SK-N-SH treated with all-trans-retinoic acid at 6 μM for 48 hours (cell line): Measurements from ENCODE around the gene CDK3.
"Not testable (repeated sequence)": the region's sequence is repeated elsewhere in the genome, so short reads cannot be mapped to it uniquely, and the experiment has no call there.

Experiments used
- BACH2 ChIP-seq: fragments of 250-450 bp; sonication (Bioruptor Pico); IDR thresholded peaks from 2 replicates; pipeline ENCODE4 v1.9.0; 2021; ENCODE audit warnings: mild to moderate bottlenecking, borderline replicate concordance
- CSDC2 ChIP-seq: fragments of 250-450 bp; sonication (Bioruptor Pico); IDR thresholded peaks from 2 replicates; pipeline ENCODE4 v1.5.0; 2020; ENCODE audit warnings: mild to moderate bottlenecking, moderate library complexity
- ESRRG ChIP-seq: fragments of 250-450 bp; sonication (Bioruptor Pico); IDR thresholded peaks from 2 replicates; pipeline ENCODE4 v1.6.1; 2021; ENCODE audit warnings: mild to moderate bottlenecking
- PPARA ChIP-seq: fragments of 250-450 bp; sonication (Bioruptor Pico); IDR thresholded peaks from 2 replicates; pipeline ENCODE4 v1.5.0; 2020; ENCODE audit warnings: mild to moderate bottlenecking, borderline replicate concordance
- RARB ChIP-seq: fragments of 250-450 bp; sonication (Bioruptor Pico); IDR thresholded peaks from 2 replicates; pipeline ENCODE4 v1.8.0; 2021; ENCODE audit warnings: mild to moderate bottlenecking, moderate library complexity
- SNAI2 ChIP-seq: fragments of 250-450 bp; sonication (Bioruptor Pico); IDR thresholded peaks from 2 replicates; pipeline ENCODE4 v1.5.0; 2020; ENCODE audit warnings: mild to moderate bottlenecking, moderate library complexity
- ZFP3 ChIP-seq: fragments of 250-450 bp; sonication (Bioruptor Pico); IDR thresholded peaks from 2 replicates; pipeline ENCODE4 v1.5.0; 2020; ENCODE audit warnings: mild to moderate bottlenecking, moderate library complexity
- ZNF565 ChIP-seq: fragments of 450-650 bp; formaldehyde crosslinking; conservative IDR thresholded peaks from 2 replicates; pipeline ENCODE4 v1.5.0; 2020; ENCODE audit warnings: low read depth, mild to moderate bottlenecking, moderate library complexity
- ZNF70 ChIP-seq: fragments of 450-650 bp; formaldehyde crosslinking; IDR thresholded peaks from 2 replicates; pipeline ENCODE4 v1.5.0; 2020; ENCODE audit warnings: mild to moderate bottlenecking, moderate library complexity
- ZNF8 ChIP-seq: fragments of 450-650 bp; formaldehyde crosslinking; IDR thresholded peaks from 2 replicates; pipeline ENCODE4 v1.5.0; 2020; ENCODE audit warnings: mild to moderate bottlenecking, moderate library complexity
- TF ChIP-seq, protein P1 (sequence below): fragments of 250-450 bp; sonication (Bioruptor Pico); IDR thresholded peaks from 2 replicates; pipeline ENCODE4 v1.8.0; 2020; ENCODE audit warnings: mild to moderate bottlenecking, moderate library complexity, borderline replicate concordance
- TF ChIP-seq, protein P2 (sequence below): fragments of 250-450 bp; sonication (Bioruptor Pico); IDR thresholded peaks from 2 replicates; pipeline ENCODE4 v1.8.0; 2021; ENCODE audit warnings: low read depth, mild to moderate bottlenecking, moderate library complexity, borderline replicate concordance
- TF ChIP-seq, protein P3 (sequence below): fragments of 250-450 bp; sonication (Bioruptor Pico); IDR thresholded peaks from 2 replicates; pipeline ENCODE4 v1.5.1; 2021; ENCODE audit warnings: mild to moderate bottlenecking, moderate library complexity

DNA sequence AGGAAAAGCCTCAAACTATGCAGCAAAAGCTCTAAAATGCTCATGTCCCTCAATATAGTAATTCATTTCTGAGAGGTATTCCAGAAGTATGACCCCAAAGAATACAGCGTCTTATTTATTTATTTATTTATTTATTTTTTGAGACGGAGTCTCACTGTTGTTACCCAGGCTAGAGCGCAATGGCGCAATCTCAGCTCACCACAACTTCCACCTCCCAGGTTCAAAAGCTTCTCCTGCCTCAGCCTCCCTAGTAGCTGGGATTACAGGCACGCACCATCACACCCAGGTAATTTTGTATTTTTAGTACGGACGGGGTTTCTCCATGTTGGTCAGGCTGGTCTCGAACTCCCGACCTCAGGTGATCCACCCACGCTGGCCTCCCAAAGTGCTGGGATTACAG lies 31.6 kb upstream of the CDK3 start:
- TF ChIP-seq ZNF70; ZNF8 (CRISPR knock-in tag); ZFP3 (CRISPR knock-in tag); BACH2; PPARA (CRISPR knock-in tag); ZNF565 (CRISPR knock-in tag); ESRRG (CRISPR knock-in tag); RARB (CRISPR knock-in tag); CSDC2 (CRISPR knock-in tag); SNAI2: not testable (repeated sequence)
- TF ChIP-seq, protein P1, sequence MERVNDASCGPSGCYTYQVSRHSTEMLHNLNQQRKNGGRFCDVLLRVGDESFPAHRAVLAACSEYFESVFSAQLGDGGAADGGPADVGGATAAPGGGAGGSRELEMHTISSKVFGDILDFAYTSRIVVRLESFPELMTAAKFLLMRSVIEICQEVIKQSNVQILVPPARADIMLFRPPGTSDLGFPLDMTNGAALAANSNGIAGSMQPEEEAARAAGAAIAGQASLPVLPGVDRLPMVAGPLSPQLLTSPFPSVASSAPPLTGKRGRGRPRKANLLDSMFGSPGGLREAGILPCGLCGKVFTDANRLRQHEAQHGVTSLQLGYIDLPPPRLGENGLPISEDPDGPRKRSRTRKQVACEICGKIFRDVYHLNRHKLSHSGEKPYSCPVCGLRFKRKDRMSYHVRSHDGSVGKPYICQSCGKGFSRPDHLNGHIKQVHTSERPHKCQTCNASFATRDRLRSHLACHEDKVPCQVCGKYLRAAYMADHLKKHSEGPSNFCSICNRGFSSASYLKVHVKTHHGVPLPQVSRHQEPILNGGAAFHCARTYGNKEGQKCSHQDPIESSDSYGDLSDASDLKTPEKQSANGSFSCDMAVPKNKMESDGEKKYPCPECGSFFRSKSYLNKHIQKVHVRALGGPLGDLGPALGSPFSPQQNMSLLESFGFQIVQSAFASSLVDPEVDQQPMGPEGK = not testable (repeated sequence)
- TF ChIP-seq, protein P2, sequence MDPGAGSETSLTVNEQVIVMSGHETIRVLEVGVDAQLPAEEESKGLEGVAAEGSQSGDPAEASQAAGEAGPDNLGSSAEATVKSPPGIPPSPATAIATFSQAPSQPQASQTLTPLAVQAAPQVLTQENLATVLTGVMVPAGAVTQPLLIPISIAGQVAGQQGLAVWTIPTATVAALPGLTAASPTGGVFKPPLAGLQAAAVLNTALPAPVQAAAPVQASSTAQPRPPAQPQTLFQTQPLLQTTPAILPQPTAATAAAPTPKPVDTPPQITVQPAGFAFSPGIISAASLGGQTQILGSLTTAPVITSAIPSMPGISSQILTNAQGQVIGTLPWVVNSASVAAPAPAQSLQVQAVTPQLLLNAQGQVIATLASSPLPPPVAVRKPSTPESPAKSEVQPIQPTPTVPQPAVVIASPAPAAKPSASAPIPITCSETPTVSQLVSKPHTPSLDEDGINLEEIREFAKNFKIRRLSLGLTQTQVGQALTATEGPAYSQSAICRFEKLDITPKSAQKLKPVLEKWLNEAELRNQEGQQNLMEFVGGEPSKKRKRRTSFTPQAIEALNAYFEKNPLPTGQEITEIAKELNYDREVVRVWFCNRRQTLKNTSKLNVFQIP = not testable (repeated sequence)
- TF ChIP-seq, protein P3, sequence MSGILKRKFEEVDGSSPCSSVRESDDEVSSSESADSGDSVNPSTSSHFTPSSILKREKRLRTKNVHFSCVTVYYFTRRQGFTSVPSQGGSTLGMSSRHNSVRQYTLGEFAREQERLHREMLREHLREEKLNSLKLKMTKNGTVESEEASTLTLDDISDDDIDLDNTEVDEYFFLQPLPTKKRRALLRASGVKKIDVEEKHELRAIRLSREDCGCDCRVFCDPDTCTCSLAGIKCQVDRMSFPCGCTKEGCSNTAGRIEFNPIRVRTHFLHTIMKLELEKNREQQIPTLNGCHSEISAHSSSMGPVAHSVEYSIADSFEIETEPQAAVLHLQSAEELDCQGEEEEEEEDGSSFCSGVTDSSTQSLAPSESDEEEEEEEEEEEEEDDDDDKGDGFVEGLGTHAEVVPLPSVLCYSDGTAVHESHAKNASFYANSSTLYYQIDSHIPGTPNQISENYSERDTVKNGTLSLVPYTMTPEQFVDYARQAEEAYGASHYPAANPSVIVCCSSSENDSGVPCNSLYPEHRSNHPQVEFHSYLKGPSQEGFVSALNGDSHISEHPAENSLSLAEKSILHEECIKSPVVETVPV (CRISPR knock-in tag) = not testable (repeated sequence)
